HFFc6 (cell line): ENCODE measurements around the gene INPPL1. TPM values are rescaled to one million over a fixed set of nuclear protein-coding genes. Genes with fewer than 3 reads are reported as not detected.
"Not testable (repeated sequence)": the region's sequence is repeated elsewhere in the genome, so short reads cannot be mapped to it uniquely, and the experiment has no call there.

Source experiments
- DNase-seq: peaks from one replicate; pipeline ENCODE4 v3.0.0-alpha.2; 2018
- H3K27ac Mint-ChIP-seq: 2 replicates; pipeline ENCODE4 v1.8.0; 2020; ENCODE audit warnings: mild to moderate bottlenecking, mixed read lengths
- H3K27me3 Mint-ChIP-seq: 2 replicates; pipeline ENCODE4 v1.8.0; 2021; ENCODE audit warnings: mild to moderate bottlenecking, moderate library complexity, mixed read lengths; ENCODE audit not compliant: insufficient read depth
- H3K36me3 Mint-ChIP-seq: 2 replicates; pipeline ENCODE4 v1.8.0; 2021; ENCODE audit warnings: low read depth, mixed read lengths
- H3K4me1 Mint-ChIP-seq: 2 replicates; pipeline ENCODE4 v1.8.0; 2020; ENCODE audit warnings: low read depth, mixed read lengths
- H3K4me3 Mint-ChIP-seq: 2 replicates; pipeline ENCODE4 v1.8.0; 2020; ENCODE audit warnings: mild to moderate bottlenecking, moderate library complexity, mixed read lengths
- H3K9me3 Mint-ChIP-seq: 2 replicates; pipeline ENCODE4 v1.8.0; 2020; ENCODE audit warnings: mild to moderate bottlenecking, mixed read lengths
- CTCF ChIP-seq: fragments of 200-600 bp; sonication (generic); IDR thresholded peaks from 2 replicates; pipeline ENCODE4 v1.5.0; 2021; ENCODE audit warnings: antibody characterized with exemption, mild to moderate bottlenecking
- total RNA-seq, 6 experiments: library from RNA; stranded (reverse); fragmentation: NEBNext Ultra II Directional; extraction: Animal tissue kit (Norgen Biotek cat#: 25700); gene quantifications; 2 replicates in 1 of 6; 3 replicates in 5 of 6; pipeline ENCODE4 v1.2.3, GENCODE V29; 2021

INPPL1 gene
- total RNA-seq, 6 experiments from 2014 or later, result 181 to 228 (median 212) TPM

DNA sequence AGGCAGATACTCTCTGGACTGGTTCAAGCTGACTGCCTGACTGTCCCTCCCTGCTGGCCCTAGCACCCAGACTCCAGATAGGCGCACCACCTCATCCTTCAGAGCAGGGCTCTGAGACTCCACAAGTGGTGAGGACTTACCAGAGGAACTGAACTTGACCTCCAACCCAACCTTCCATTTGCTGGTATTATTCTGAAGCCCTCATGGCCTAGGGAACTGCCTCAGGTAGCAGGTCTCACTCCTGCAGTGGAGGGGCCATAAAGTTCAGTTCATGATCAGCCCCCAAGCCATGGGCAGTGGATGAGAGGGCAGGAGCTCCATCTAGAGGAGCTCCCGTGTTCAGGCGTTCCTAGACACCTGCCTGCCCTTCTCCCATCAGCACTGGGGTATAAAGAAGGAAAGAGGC is 43.0 kb upstream of the INPPL1 start:
- not testable (repeated sequence) for H3K36me3 Mint-ChIP-seq, H3K9me3 Mint-ChIP-seq, H3K27me3 Mint-ChIP-seq, H3K4me3 Mint-ChIP-seq
- peak; percentile 60 for TF ChIP-seq CTCF
- H3K4me1 Mint-ChIP-seq, result peaks cover 43% of the 10 kb centered on the region
- peak; percentile 7 for DNase-seq
- peak overlapping the region; percentile 74 for H3K27ac Mint-ChIP-seq

DNA sequence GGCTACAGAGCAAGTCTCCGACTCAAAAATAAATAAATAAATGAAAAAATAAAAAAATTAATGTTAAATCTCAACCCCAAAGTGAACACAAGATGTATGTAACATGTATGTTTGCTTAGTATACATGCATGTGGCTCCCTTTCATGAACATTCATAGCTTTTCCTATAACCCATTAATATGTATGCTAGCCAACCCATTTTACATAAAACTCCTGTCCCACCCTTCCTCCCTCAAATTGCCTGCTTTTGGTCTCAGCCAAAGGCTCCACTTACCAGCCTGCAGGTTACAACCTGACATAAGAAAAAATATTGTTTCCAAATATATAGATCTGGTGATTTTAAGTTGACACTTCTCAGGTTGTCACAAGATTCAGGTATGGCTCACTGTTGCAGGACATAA is 36.3 kb upstream of the INPPL1 start:
- no peak for TF ChIP-seq CTCF
- Mint-ChIP-seq H3K36me3 (no peaks in the 10 kb centered on the region), H3K4me1 (peaks cover 9% of the 10 kb centered on the region), H3K27ac (no peak overlapping the region), H3K27me3 (no peaks in the 10 kb centered on the region; the same call in 1 of the 2 replicates), H3K9me3 (no peaks in the 10 kb centered on the region), H3K4me3 (no peak overlapping the region)
- DNase-seq, result no peak

DNA sequence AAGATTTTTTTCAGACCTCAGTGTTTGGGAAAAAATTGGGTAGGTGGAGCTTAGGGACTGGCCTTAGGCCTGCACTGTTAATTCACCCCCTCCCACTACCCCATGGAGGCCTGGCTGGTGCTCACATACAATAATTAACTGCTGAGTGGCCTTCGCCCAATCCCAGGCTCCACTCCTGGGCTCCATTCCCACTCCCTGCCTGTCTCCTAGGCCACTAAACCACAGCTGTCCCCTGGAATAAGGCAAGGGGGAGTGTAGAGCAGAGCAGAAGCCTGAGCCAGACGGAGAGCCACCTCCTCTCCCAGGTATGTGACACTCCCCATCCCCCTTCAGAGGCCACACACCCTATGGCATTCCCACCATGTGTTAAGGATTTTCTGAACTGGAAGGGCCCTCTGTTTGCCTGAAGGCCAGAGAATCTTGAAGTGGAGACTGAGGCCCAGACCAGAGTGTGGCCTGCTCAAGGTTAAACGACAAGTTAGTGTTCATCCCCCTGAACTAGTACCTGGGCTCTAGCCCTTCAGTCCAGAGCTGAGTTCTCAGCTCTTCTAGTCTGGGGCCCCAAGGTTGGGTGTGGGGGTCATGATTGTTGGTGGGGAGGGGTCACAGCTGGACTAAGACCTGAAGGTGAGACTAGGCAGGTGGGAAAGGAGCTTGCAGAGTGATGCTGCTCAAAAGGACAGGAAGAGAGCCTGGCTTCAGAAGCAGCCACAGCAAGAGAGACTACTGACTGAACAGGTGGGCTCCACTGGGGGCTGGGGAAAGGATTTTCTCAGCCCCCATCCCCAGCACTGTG is 34.9 kb upstream of the INPPL1 start:
- H3K9me3 Mint-ChIP-seq, result no peaks in the 10 kb centered on the region
- H3K27me3 Mint-ChIP-seq, result no peaks in the 10 kb centered on the region; the same call in 1 of the 2 replicates
- H3K4me1 Mint-ChIP-seq, result 0 out of 2 replicates have a peak, but pooled peaks cover 4% of the 10 kb centered on the region
- no peak for TF ChIP-seq CTCF
- no peak for DNase-seq
- no peak overlapping the region for H3K27ac Mint-ChIP-seq
- H3K4me3 Mint-ChIP-seq, result no peak overlapping the region
- H3K36me3 Mint-ChIP-seq, result no peaks in the 10 kb centered on the region

DNA sequence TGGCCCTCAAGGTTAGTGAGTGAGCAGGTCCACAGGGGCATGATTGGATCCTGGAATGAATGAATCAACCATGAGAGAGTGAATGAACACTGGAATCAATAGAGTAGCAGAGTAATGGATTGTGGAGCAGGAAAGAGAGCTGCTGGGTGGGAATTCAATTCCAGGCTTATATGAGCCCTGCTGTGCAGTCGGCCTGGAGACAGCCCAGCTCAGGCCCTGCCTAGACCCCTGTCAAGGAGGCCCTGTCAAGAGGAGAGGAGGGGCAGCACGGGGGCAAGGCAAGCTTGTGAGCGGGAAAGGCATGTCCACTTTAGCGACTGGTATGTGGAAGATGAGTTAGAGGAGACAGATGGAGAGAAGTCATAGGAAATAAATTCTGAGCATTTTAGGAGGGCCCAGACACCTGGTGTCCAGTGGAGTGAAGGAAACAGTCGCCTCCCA is 33.9 kb upstream of the INPPL1 start:
- Mint-ChIP-seq H3K27me3 (no peaks in the 10 kb centered on the region; the same call in 1 of the 2 replicates), H3K27ac (no peak overlapping the region), H3K4me3 (no peak overlapping the region), H3K9me3 (no peaks in the 10 kb centered on the region), H3K4me1 (0 out of 2 replicates have a peak, but pooled peaks cover 4% of the 10 kb centered on the region), H3K36me3 (no peaks in the 10 kb centered on the region)
- DNase-seq, result no peak
- TF ChIP-seq CTCF, result no peak

DNA sequence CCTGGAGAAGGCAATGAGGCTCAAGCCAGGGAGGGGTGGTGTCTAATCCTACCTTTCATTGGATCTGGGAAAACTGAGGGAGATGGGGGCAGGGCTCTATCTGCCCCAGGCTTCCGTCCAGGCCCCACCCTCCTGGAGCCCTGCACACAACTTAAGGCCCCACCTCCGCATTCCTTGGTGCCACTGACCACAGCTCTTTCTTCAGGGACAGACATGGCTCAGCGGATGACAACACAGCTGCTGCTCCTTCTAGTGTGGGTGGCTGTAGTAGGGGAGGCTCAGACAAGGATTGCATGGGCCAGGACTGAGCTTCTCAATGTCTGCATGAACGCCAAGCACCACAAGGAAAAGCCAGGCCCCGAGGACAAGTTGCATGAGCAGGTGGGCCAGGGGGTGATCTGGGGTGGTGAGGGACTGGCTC is 32.6 kb upstream of the INPPL1 start, which contains the start of gene FOLR1:
Gene FOLR1, plus strand, starts transcription at position 180 of the 421 bp plus-strand sequence. Its CDS starts 34 bp downstream, at position 214.
- Mint-ChIP-seq H3K9me3 (no peaks in the 10 kb centered on the region), H3K27me3 (no peaks in the 10 kb centered on the region; the same call in 1 of the 2 replicates), H3K36me3 (no peaks in the 10 kb centered on the region), H3K4me1 (0 out of 2 replicates have a peak, but pooled peaks cover 4% of the 10 kb centered on the region), H3K4me3 (no peak within 1 kb of the TSS), H3K27ac (no peak within 1 kb of the TSS)
- TF ChIP-seq CTCF, result no peak
- DNase-seq, result no peak
